ENCODE measurements around the gene AK2.

DNA sequence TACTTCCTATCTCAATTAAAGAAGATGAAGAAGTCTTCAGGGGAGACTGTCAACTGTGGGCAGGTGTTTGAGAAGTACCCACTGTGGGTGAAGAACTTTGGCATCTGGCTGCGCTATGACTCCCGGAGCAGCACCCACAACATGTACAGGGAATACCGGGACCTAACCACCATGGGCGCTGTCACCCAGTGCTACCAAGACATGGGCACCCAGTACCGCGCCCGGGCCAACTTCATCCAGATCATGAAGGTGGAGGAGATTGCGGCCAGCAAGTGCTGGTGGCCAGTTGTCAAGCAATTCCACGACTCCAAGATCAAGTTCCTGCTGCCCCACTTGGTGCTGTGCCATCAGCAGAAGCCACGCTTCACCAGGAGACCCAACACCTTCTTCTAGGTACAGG is 56.6 kb downstream of the AK2 start:
- TF ChIP-seq, protein P1, sequence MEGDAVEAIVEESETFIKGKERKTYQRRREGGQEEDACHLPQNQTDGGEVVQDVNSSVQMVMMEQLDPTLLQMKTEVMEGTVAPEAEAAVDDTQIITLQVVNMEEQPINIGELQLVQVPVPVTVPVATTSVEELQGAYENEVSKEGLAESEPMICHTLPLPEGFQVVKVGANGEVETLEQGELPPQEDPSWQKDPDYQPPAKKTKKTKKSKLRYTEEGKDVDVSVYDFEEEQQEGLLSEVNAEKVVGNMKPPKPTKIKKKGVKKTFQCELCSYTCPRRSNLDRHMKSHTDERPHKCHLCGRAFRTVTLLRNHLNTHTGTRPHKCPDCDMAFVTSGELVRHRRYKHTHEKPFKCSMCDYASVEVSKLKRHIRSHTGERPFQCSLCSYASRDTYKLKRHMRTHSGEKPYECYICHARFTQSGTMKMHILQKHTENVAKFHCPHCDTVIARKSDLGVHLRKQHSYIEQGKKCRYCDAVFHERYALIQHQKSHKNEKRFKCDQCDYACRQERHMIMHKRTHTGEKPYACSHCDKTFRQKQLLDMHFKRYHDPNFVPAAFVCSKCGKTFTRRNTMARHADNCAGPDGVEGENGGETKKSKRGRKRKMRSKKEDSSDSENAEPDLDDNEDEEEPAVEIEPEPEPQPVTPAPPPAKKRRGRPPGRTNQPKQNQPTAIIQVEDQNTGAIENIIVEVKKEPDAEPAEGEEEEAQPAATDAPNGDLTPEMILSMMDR (conservative IDR thresholded peaks at IDR 0.05 in 1 of 2, IDR thresholded peaks at IDR 0.05 in 1 of 2; ENCODE audit: low read depth in 1 of 2, low read length in 2 of 2): no peak
- no peak for TF ChIP-seq EZH2 (IDR thresholded peaks at IDR 0.05; ENCODE audit: low read length, missing control alignments)

Data from fibroblast of lung (primary cell).